ENCODE results near the gene ARMH2. TPM values are rescaled to one million over a fixed set of nuclear protein-coding genes. Genes with fewer than 3 reads are reported as not detected.

The ARMH2 gene
- total and polyA plus RNA-seq, 9 of the 15 experiments (the other 6 are each of a cell fraction or from before 2014, with no cell fraction given), result not detected

GRCh38 chr6:24759718-24760117, 39.0 kb downstream of the ARMH2 start (continued):
- no peak for TF ChIP-seq NR2C1 (IDR thresholded peaks at IDR 0.05)
- peak; percentile 47 for TF ChIP-seq NR2C1 (tag; IDR thresholded peaks at IDR 0.05)
- TF ChIP-seq ZNF830 (CRISPR knock-in tag; IDR thresholded peaks at IDR 0.05), result no peak
- TF ChIP-seq EZH2 (IDR thresholded peaks at IDR 0.05; ENCODE audit: borderline replicate concordance, low read depth, low read length), result no peak
- TF ChIP-seq PRMT5 (CRISPR knock-in tag; IDR thresholded peaks at IDR 0.05), result no peak
- no peak for TF ChIP-seq BDP1 (IDR thresholded peaks at IDR 0.05; ENCODE audit: insufficient read depth, insufficient read length)
- TF ChIP-seq ZNF586 (CRISPR knock-in tag; conservative IDR thresholded peaks at IDR 0.05), result no peak
- no peak for TF ChIP-seq RUNX1 (IDR thresholded peaks at IDR 0.05; ENCODE audit: low read depth)
- TF ChIP-seq FOXO4 (CRISPR knock-in tag; IDR thresholded peaks at IDR 0.05), result no peak
- TF ChIP-seq PCBP1 (IDR thresholded peaks at IDR 0.05; ENCODE audit: low read depth, low read length, poor library complexity, severe bottlenecking), result no peak
- no peak for TF ChIP-seq ZNF253 (CRISPR knock-in tag; conservative IDR thresholded peaks at IDR 0.05)
- TF ChIP-seq HES1 (IDR thresholded peaks at IDR 0.05; ENCODE audit: low read depth), result no peak
- no peak for TF ChIP-seq ETV1 (tag; conservative IDR thresholded peaks at IDR 0.05; ENCODE audit: low read depth)
- no peak for TF ChIP-seq ZNF184 (CRISPR knock-in tag; IDR thresholded peaks at IDR 0.05)
- no peak for TF ChIP-seq PREB (CRISPR knock-in tag; IDR thresholded peaks at IDR 0.05)
- no peak for TF ChIP-seq TFE3 (CRISPR knock-in tag; IDR thresholded peaks at IDR 0.05)
- 0 out of 2 replicates have a peak, but pooled peaks have one; percentile 58 for TF ChIP-seq E2F3 (CRISPR knock-in tag; IDR thresholded peaks at IDR 0.05)
- TF ChIP-seq DDX20 (tag; IDR thresholded peaks at IDR 0.05; ENCODE audit: low read depth), result peak; percentile 82; the same call in 1 of the 2 replicates
- TF ChIP-seq ID3 (CRISPR knock-in tag; IDR thresholded peaks at IDR 0.05), result peak; percentile 24; the same call in 1 of the 2 replicates
- TF ChIP-seq ID3 (tag; IDR thresholded peaks at IDR 0.05), result 0 out of 2 replicates have a peak, but pooled peaks have one; percentile 46
- TF ChIP-seq JUNB (CRISPR knock-in tag; conservative IDR thresholded peaks at IDR 0.05), result no peak
- no peak for TF ChIP-seq HMG20B (CRISPR knock-in tag; IDR thresholded peaks at IDR 0.05)
- no peak for TF ChIP-seq TCF7L2 (IDR thresholded peaks at IDR 0.05; ENCODE audit: low read depth, low read length)
- no peak for TF ChIP-seq CREB3L1 (IDR thresholded peaks at IDR 0.05; ENCODE audit: borderline replicate concordance, low read depth)

Measured in K562 (cell line).